Epithelial cell of proximal tubule (primary cell): ENCODE measurements around the gene ZNF362. TPM values are rescaled to one million over a fixed set of nuclear protein-coding genes. Genes with fewer than 3 reads are reported as not detected.

Experiments
- DNase-seq: peaks from one replicate; pipeline ENCODE4 v3.0.0-alpha.2; 2011; ENCODE audit warnings: low read depth
- H3K4me3 ChIP-seq: 2 replicates; pipeline ENCODE4 v1.5.1; 2011; ENCODE audit warnings: low read depth, mild to moderate bottlenecking, low read length
- total RNA-seq: library from RNA; depleted of rRNA; stranded (reverse); fragments of >200 nt; gene quantifications from 2 replicates; pipeline ENCODE4 v1.2.3, GENCODE V29; 2015
- TF ChIP-seq, protein P1 (sequence below): conservative IDR thresholded peaks from 2 replicates; pipeline ENCODE4 v1.5.1; 2012; ENCODE audit warnings: low read depth, mild to moderate bottlenecking, low read length

The ZNF362 gene
- total RNA-seq, 1 donor from 2014 or later, result 17.6 TPM

DNA sequence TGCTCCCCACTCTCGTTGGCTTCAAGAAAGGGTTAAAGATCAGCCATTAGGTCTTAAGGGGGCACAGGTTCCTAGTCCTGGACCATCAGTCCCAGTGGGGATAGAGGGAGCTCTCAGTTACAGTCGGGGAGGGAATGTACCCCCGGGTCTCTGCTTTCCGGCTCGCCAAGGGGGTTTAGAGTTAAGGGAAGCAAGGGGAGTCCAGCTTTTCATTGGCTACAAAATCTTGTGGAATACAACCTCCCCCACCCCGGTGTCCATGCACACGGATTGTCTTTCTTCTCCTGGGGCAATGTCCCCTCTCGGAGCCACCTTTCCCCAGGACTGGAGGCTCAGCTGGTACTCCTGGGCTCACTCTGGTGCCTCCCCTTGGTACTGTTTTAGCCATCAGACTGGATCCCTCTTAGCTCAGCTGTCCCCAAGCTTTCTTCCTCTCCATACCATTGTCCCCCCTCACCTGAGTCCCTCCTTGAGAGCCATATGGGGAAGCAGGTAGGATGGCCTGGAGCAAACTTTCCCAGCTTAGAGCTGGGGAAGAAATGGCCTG, 64.4 kb downstream of the ZNF362 start, which contains the start of gene A3GALT2:
Gene A3GALT2, minus strand, starts transcription at position 480 of the 547 bp plus-strand sequence. Its CDS starts 0 bp downstream, at position 480.
- DNase-seq, result no peak
- no peak within 1 kb of the TSS for H3K4me3 ChIP-seq
- TF ChIP-seq, protein P1, sequence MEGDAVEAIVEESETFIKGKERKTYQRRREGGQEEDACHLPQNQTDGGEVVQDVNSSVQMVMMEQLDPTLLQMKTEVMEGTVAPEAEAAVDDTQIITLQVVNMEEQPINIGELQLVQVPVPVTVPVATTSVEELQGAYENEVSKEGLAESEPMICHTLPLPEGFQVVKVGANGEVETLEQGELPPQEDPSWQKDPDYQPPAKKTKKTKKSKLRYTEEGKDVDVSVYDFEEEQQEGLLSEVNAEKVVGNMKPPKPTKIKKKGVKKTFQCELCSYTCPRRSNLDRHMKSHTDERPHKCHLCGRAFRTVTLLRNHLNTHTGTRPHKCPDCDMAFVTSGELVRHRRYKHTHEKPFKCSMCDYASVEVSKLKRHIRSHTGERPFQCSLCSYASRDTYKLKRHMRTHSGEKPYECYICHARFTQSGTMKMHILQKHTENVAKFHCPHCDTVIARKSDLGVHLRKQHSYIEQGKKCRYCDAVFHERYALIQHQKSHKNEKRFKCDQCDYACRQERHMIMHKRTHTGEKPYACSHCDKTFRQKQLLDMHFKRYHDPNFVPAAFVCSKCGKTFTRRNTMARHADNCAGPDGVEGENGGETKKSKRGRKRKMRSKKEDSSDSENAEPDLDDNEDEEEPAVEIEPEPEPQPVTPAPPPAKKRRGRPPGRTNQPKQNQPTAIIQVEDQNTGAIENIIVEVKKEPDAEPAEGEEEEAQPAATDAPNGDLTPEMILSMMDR, result no peak

- H3K4me3 ChIP-seq, result no peak overlapping the region
- DNase-seq, result no peak
- TF ChIP-seq, protein P1, result no peak
Measured at GRCh38 chr1:33321178-33321577, 64.9 kb downstream of the ZNF362 start.

- DNase-seq, result no peak
- TF ChIP-seq, protein P1, result no peak
- no peak overlapping the region for H3K4me3 ChIP-seq
Measured at GRCh38 chr1:33322109-33322508, 65.8 kb downstream of the ZNF362 start.

DNA sequence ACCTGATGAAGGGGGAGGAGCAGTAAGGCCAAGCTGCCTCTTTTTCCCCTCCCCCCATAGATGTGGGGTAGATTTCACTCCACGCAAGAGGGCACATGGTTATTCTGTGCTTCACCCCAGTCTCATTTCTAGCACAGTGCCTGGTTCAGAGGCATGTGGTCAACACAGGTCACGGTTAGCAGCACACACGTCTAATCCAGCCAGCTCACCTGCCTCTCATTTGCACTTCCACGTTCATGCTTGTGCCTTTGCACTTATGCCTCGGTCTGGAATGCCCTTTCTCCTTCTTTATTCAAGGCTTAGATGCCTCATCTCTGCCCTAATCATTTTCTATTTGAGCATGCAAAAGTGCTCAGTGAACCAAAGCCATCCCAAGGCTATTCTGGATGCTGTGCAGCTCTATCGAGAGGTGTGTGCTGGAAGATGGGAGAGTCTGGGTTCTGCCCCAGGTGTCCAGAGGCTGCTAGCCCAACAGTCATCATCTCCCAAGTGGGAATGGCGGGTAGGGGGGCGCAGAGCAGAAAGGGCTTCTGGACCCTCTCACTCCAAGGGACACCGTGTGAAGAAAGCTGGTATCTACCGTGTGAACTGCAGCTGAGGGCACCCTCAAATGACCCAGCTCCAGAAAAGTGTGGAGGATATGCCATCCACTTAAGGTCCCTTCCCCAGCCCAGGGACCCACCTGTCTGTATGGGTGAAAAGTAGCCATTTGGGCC, 66.7 kb downstream of the ZNF362 start:
- no peak overlapping the region for H3K4me3 ChIP-seq
- TF ChIP-seq, protein P1, result no peak
- no peak for DNase-seq

DNA sequence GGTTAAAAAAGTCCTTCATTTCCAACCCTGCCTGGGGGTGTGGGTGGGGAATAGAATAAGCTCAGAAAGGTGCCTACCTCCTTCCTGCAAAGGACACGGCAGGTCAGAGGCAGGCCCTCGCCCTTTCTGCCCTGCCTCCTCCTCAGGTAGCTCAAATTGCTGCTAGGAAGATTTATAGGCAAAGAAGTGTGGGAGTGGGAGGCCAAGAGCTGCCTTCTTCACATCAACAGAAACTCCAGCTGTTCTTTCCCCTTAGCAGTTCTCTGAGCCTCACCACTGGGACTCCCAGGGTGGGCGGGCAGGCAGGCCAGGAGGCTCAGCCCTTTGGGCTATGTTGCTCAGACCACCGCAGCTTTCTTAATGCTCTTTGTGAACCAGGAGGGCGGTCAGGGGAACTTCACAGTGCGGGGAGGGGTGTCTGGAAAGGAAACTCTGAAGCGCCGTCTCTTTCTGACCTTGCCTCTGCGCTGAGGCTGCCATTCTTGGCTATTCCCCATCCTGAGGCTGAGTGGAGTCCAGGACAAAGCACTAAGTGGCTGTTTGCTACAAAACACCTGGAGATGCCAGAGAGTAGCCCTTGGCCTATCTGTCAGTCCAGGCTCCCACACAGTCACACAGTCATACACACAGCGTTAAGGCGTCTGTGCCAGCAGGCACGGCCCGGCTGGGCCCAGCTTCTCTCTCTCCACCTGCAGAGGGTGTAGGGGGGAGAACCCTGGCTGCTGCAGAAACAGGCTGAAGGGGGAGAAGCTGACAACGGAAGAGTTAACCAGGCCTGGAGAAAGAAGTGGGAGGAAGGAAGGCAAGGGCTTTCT, 67.6 kb downstream of the ZNF362 start:
- TF ChIP-seq, protein P1, result no peak
- H3K4me3 ChIP-seq, result no peak overlapping the region

GRCh38 chr1:33324677-33325575, 68.6 kb downstream of the ZNF362 start:
- no peak for DNase-seq
- no peak overlapping the region for H3K4me3 ChIP-seq
- TF ChIP-seq, protein P1, result no peak

More for the DNA sequence above, 67.6 kb downstream of the ZNF362 start:
- DNase-seq, result no peak
